Panc1 (cell line): ENCODE data around the gene SLC46A2. TPM values are rescaled to one million over a fixed set of nuclear protein-coding genes. Genes with fewer than 3 reads are reported as not detected.

Experiments
- ATAC-seq: fragments of 200-7000 bp; cut with Tn5 transposase; 2 replicates; pipeline ENCODE4 v1.9.1; 2020; ENCODE audit warnings: mild to moderate bottlenecking, moderate library complexity
- BruUV-seq: library from RNA; stranded (reverse); fragments of 400-500 nt; replicated peaks from 2 replicates; lab custom pipeline; 2021; lab: Mats Ljungman, UMichigan
- CTCF ChIA-PET: fragments of 300-600 bp; sonication (Branson Sonifier 250); formaldehyde crosslinking; loops from one replicate; lab custom pipeline; 2022; ENCODE audit warnings: antibody characterized with exemption; lab: Charles Lee
- POLR2A ChIA-PET: fragments of 300-600 bp; sonication (Branson Sonifier 250); formaldehyde crosslinking; loops from one replicate; lab custom pipeline; 2022; ENCODE audit warnings: antibody characterized with exemption; lab: Charles Lee
- DNase-seq: peaks from one replicate; pipeline ENCODE4 v3.0.0-alpha.2; 2010; ENCODE audit warnings: low read depth, low spot score
- H3K27ac ChIP-seq: 2 replicates; pipeline ENCODE4 v1.5.1; 2011; ENCODE audit warnings: mild to moderate bottlenecking, low read length, inconsistent platforms
- H3K27me3 ChIP-seq: fragments of 200-500 bp; sonication (Bioruptor generic); 2 replicates; pipeline ENCODE4 v1.6.0; 2014; ENCODE audit warnings: low read length, inconsistent platforms; ENCODE audit not compliant: control insufficient read depth, insufficient read depth
- H3K36me3 ChIP-seq: fragments of 200-500 bp; sonication (Bioruptor generic); 2 replicates; pipeline ENCODE4 v1.5.1; 2014; ENCODE audit warnings: inconsistent platforms, mild to moderate bottlenecking, low read length, moderate library complexity; ENCODE audit not compliant: control insufficient read depth, insufficient read depth
- H3K4me1 ChIP-seq: 2 replicates; pipeline ENCODE4 v1.5.1; 2011; ENCODE audit warnings: inconsistent platforms, mild to moderate bottlenecking, low read length, moderate library complexity; ENCODE audit not compliant: control insufficient read depth, insufficient read depth
- H3K4me3 ChIP-seq, 2 experiments: 2 replicates each; pipeline ENCODE4 v1.5.1; 2011 to 2012; ENCODE audit warnings: low read depth in 2 of 2, low read length in 2 of 2, mild to moderate bottlenecking in 2 of 2, inconsistent platforms in 1 of 2, moderate library complexity in 1 of 2
- H3K9me3 ChIP-seq: fragments of 200-500 bp; sonication (Bioruptor generic); 2 replicates; pipeline ENCODE4 v1.5.1; 2014; ENCODE audit warnings: low read depth, mild to moderate bottlenecking, inconsistent platforms, low read length, moderate library complexity; ENCODE audit not compliant: control insufficient read depth, insufficient read depth
- CTCF ChIP-seq: fragments of 450-650 bp; IDR thresholded peaks from 2 replicates; pipeline ENCODE4 v1.5.1; 2017; ENCODE audit warnings: mild to moderate bottlenecking
- POLR2AphosphoS5 ChIP-seq: IDR thresholded peaks from 2 replicates; pipeline ENCODE4 v1.6.1; 2012; ENCODE audit warnings: mild to moderate bottlenecking, low read depth, low read length, moderate library complexity
- REST ChIP-seq, 2 experiments: IDR thresholded peaks; 2 replicates each; pipeline ENCODE4 v1.6.1; 2011 to 2012; ENCODE audit warnings: low read depth in 2 of 2, control low read depth in 1 of 2, low read length in 1 of 2, mild to moderate bottlenecking in 1 of 2, moderate library complexity in 1 of 2; ENCODE audit not compliant: insufficient read depth in 1 of 2
- SIN3A ChIP-seq: IDR thresholded peaks from 2 replicates; pipeline ENCODE4 v1.6.1; 2012; ENCODE audit warnings: low read depth, mild to moderate bottlenecking, low read length, moderate library complexity, borderline replicate concordance; ENCODE audit not compliant: insufficient read depth
- TCF7L2 ChIP-seq: IDR thresholded peaks from 2 replicates; pipeline ENCODE4 v1.6.1; 2011; ENCODE audit warnings: mild to moderate bottlenecking, low read depth, low read length, inconsistent platforms
- in situ Hi-C: cut with HindIII; loops from 2 replicates; pipeline ENCODE4 v1.10.0; 2016; ENCODE audit warnings: low sequenced_read_pairs, low pct_unique_long_range_greater_than_20kb
- intact Hi-C: fragments of 100-400 bp; cut with micrococcal nuclease; formaldehyde crosslinking; loops from one replicate; pipeline ENCODE4 v1.10.0; 2022; ENCODE audit not compliant: unreplicated experiment
- total RNA-seq: library from RNA; stranded (reverse); gene quantifications from one replicate; pipeline ENCODE4 v1.2.1, GENCODE V29; 2021; ENCODE audit not compliant: unreplicated experiment

Gene SLC46A2
- total RNA-seq, 1 experiment from 2014 or later: not detected

- in situ Hi-C loops (no loop called here), intact Hi-C loops (no loop called here)
- H3K36me3 ChIP-seq: no peaks in the 10 kb centered on the region
- CTCF ChIA-PET: no interaction called here
- no peaks in the 10 kb centered on the region for H3K27me3 ChIP-seq
- BruUV-seq: no TSS peak
- H3K27ac ChIP-seq: no peak overlapping the region
- POLR2A ChIA-PET: no interaction called here
- DNase-seq (no peak), ATAC-seq (no peak)
- H3K9me3 ChIP-seq: no peaks in the 10 kb centered on the region
- TF ChIP-seq TCF7L2 (no peak), POLR2AphosphoS5 (no peak), CTCF (no peak), REST (IDR thresholded peaks at IDR 0.05; ENCODE audit: insufficient read depth in 1 of 2, low read depth in 2 of 2, low read length in 1 of 2) (no peak)
- H3K4me3 ChIP-seq: no peak overlapping the region
- H3K4me1 ChIP-seq: no peaks in the 10 kb centered on the region
Measured at GRCh38 chr9:112856843-112857242, 33.8 kb downstream of the SLC46A2 start.

- no peak for DNase-seq
- no peak for TF ChIP-seq POLR2AphosphoS5
- TF ChIP-seq CTCF: no peak
- no peak for TF ChIP-seq SIN3A
- TF ChIP-seq REST (IDR thresholded peaks at IDR 0.05; ENCODE audit: insufficient read depth in 1 of 2, low read depth in 2 of 2, low read length in 1 of 2): no peak
- TF ChIP-seq TCF7L2: no peak
- Histone ChIP-seq H3K4me3 (no peak overlapping the region), H3K27ac (no peak overlapping the region), H3K9me3 (no peaks in the 10 kb centered on the region), H3K36me3 (no peaks in the 10 kb centered on the region), H3K27me3 (no peaks in the 10 kb centered on the region), H3K4me1 (no peaks in the 10 kb centered on the region)
- CTCF ChIA-PET: no interaction called here
- no TSS peak for BruUV-seq
- in situ Hi-C loops: no loop called here
- no peak for ATAC-seq
- POLR2A ChIA-PET: no interaction called here
- intact Hi-C loops: no loop called here
Measured at GRCh38 chr9:112856200-112856599, 34.5 kb downstream of the SLC46A2 start.
